ENCODE measurements around the gene GJA9.
A peak's percentile ranks its signal among the peaks of the same experiment; 100 is the strongest.
"Not testable (repeated sequence)": the region's sequence is repeated elsewhere in the genome, so short reads cannot be mapped to it uniquely, and the experiment has no call there.

Gene GJA9

GRCh38 chr1:38873027-38873969 lies 8.1 kb downstream of the GJA9 start, which contains the start of gene MYCBP:
TSS of gene MYCBP (minus strand) at chr1:38873348. CDS start at chr1:38873305, 43 bp downstream.
- DNase-seq, result peak; percentile 98

GRCh38 chr1:38872401-38873026 lies 8.9 kb downstream of the GJA9 start:
- DNase-seq, result no peak

- DNase-seq, result no peak
Measured at GRCh38 chr1:38870996-38871395, 10.4 kb downstream of the GJA9 start.

- DNase-seq, result no peak
Measured at GRCh38 chr1:38867208-38867607, 14.2 kb downstream of the GJA9 start.

- no peak for DNase-seq
Measured at GRCh38 chr1:38865112-38865715, 16.2 kb downstream of the GJA9 start.

- no peak for DNase-seq
Measured at GRCh38 chr1:38860454-38860795, 21.0 kb downstream of the GJA9 start.

GRCh38 chr1:38859561-38860453 lies 21.6 kb downstream of the GJA9 start, which contains the start of gene RRAGC:
TSS of gene RRAGC (minus strand) at chr1:38859772. CDS start at chr1:38859646, 126 bp downstream.
- peak; percentile 99 for DNase-seq

GRCh38 chr1:38858833-38859560 lies 22.4 kb downstream of the GJA9 start:
- DNase-seq, result no peak

- no peak for DNase-seq
Measured at GRCh38 chr1:38852780-38853179, 28.6 kb downstream of the GJA9 start.

- no peak for DNase-seq
Measured at GRCh38 chr1:38848071-38848470, 33.3 kb downstream of the GJA9 start.

- no peak for DNase-seq
Measured at GRCh38 chr1:38846210-38846609, 35.2 kb downstream of the GJA9 start.

- DNase-seq, result not testable (repeated sequence)
Measured at GRCh38 chr1:38845088-38845487, 36.3 kb downstream of the GJA9 start.

GRCh38 chr1:38840281-38840680 lies 41.1 kb downstream of the GJA9 start:
- no peak for DNase-seq

- DNase-seq, result no peak
Measured at GRCh38 chr1:38839363-38839762, 42.0 kb downstream of the GJA9 start.

- DNase-seq, result not testable (repeated sequence)
Measured at GRCh38 chr1:38836316-38836715, 45.1 kb downstream of the GJA9 start.

- DNase-seq, result peak; percentile 90
Measured at GRCh38 chr1:38834937-38835827, 46.2 kb downstream of the GJA9 start.

GRCh38 chr1:38834221-38834782 lies 47.1 kb downstream of the GJA9 start:
- no peak for DNase-seq

- no peak for DNase-seq
Measured at GRCh38 chr1:38833146-38833545, 48.2 kb downstream of the GJA9 start.

- DNase-seq, result no peak
Measured at GRCh38 chr1:38832370-38832734, 49.0 kb downstream of the GJA9 start.

- no peak for DNase-seq
Measured at GRCh38 chr1:38831731-38832369, 49.5 kb downstream of the GJA9 start.

Data from DMS153 (cell line).